OCI-LY7 (cell line): Measurements from ENCODE around the gene GAK.

Experiments used
- CTCF ChIP-seq: fragments of 200-600 bp; sonication (generic); conservative IDR thresholded peaks from 2 replicates; pipeline ENCODE4 v1.5.1; 2014; ENCODE audit warnings: mild to moderate bottlenecking, antibody characterized with exemption, low read length, moderate library complexity, mixed read lengths
- EZH2phosphoT487 ChIP-seq: fragments of 200-600 bp; sonication (generic); IDR thresholded peaks from 2 replicates; pipeline ENCODE4 v1.6.1; 2018; ENCODE audit warnings: low read depth, borderline replicate concordance, mild to moderate bottlenecking, mixed run types, antibody characterized with exemption, low read length, moderate library complexity, mixed read lengths

DNA sequence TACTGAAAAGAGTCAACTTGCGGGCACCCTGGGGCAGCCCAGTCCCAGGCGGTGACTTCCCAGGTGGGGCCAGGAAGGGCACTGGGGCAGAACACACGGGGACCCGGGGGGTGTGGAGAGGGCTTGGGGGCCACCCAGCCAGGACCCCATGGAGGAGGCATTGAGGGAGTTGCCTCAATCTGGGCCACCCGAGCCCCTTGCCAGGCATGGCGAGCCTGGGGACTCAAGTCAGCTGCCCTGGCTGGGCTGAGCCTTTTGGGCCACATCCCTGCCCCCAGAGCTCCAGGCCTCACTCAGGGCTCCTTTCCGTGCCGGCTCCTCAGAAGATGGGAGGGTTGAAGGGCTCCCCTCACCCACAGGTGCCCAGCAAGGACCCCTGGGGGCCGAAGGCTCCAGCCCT is 99.6 kb downstream of the GAK start:
- no peak for TF ChIP-seq CTCF
- TF ChIP-seq EZH2phosphoT487: no peak
